Mucosa of stomach (tissue), 1 donor: ENCODE results near the gene CLPSL2.

Source experiments
- H3K27me3 ChIP-seq: one replicate; pipeline ENCODE4 v1.7.0; 2013; ENCODE audit warnings: mild to moderate bottlenecking, low read length; ENCODE audit not compliant: control insufficient read depth, insufficient read depth
- H3K36me3 ChIP-seq: one replicate; pipeline ENCODE4 v1.7.0; 2013; ENCODE audit warnings: low read length; ENCODE audit not compliant: control insufficient read depth, insufficient read depth
- H3K4me1 ChIP-seq: one replicate; pipeline ENCODE4 v1.7.0; 2013; ENCODE audit warnings: mild to moderate bottlenecking, low read length; ENCODE audit not compliant: control insufficient read depth, insufficient read depth
- H3K4me3 ChIP-seq: one replicate; pipeline ENCODE4 v1.7.0; 2013; ENCODE audit warnings: low read length
- H3K9ac ChIP-seq: one replicate; pipeline ENCODE4 v1.7.0; 2013; ENCODE audit warnings: mild to moderate bottlenecking, low read length, moderate library complexity
- H3K9me3 ChIP-seq: one replicate; pipeline ENCODE4 v1.7.0; 2013; ENCODE audit warnings: mild to moderate bottlenecking, low read length, moderate library complexity; ENCODE audit not compliant: control insufficient read depth
- donor health status: Pancreatic carcinoma.

CLPSL2 gene

DNA sequence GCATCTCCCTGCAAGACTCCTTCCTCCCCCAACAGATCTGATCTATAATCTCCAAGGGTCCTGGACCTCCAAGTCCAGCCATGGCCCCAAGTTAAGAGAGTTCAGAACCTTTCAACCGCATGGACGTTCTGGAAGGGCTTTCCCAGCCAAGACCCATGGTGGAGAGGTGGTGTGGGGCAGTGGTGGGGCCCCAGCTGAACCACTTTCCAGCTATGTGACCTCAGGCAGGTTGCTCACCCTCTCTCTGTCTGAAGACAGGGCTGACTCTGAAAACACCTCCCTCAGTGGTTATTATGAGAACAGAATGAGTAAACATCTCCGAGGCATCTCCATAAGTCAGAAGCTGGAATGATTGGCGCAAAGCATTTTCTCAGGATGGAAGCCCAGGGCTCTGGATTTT is 19.8 kb downstream of the CLPSL2 start:
- H3K4me1 ChIP-seq = no peaks in the 10 kb centered on the region

GRCh38 chr6:35797837-35798526 is 21.6 kb downstream of the CLPSL2 start:
- Histone ChIP-seq H3K9me3 (no peaks in the 10 kb centered on the region), H3K4me1 (no peaks in the 10 kb centered on the region), H3K27me3 (no peaks in the 10 kb centered on the region), H3K4me3 (no peak overlapping the region), H3K36me3 (no peaks in the 10 kb centered on the region), H3K9ac (no peak overlapping the region)

More for the DNA sequence above, 19.8 kb downstream of the CLPSL2 start:
- Histone ChIP-seq H3K9me3 (no peaks in the 10 kb centered on the region), H3K36me3 (no peaks in the 10 kb centered on the region), H3K4me3 (no peak overlapping the region), H3K9ac (no peak overlapping the region), H3K27me3 (no peaks in the 10 kb centered on the region)

DNA sequence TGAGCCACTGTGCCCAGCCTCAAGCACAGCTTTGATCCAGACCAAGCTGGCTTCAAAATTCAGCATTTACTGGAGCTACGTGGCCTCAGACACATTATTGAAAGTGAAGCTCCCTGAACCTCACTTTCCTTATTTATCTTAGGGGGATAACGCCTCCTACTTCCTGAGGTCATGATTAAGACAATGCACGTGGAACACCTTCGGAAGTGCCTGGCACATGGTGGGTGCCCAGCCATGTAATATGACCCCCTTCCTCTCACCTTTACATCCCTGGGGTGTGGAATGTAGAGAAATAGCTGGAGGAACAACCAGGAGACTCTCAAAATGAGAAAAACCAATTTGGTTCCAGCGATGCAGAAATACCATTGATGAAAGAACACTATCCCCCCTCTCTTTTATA is 22.3 kb downstream of the CLPSL2 start:
- Histone ChIP-seq H3K9me3 (no peaks in the 10 kb centered on the region), H3K9ac (no peak overlapping the region), H3K27me3 (no peaks in the 10 kb centered on the region), H3K4me3 (no peak overlapping the region), H3K4me1 (no peaks in the 10 kb centered on the region), H3K36me3 (no peaks in the 10 kb centered on the region)

GRCh38 chr6:35801148-35801547 is 24.8 kb downstream of the CLPSL2 start:
- H3K36me3 ChIP-seq = no peaks in the 10 kb centered on the region
- no peaks in the 10 kb centered on the region for H3K4me1 ChIP-seq
- no peaks in the 10 kb centered on the region for H3K9me3 ChIP-seq
- H3K27me3 ChIP-seq = no peaks in the 10 kb centered on the region
- H3K4me3 ChIP-seq = no peak overlapping the region
- H3K9ac ChIP-seq = no peak overlapping the region

- Histone ChIP-seq H3K9me3 (no peaks in the 10 kb centered on the region), H3K36me3 (no peaks in the 10 kb centered on the region), H3K9ac (no peak within 1 kb of the TSS), H3K27me3 (no peaks in the 10 kb centered on the region), H3K4me1 (no peaks in the 10 kb centered on the region), H3K4me3 (no peak within 1 kb of the TSS)
Measured at GRCh38 chr6:35804996-35805736, 28.8 kb downstream of the CLPSL2 start, which contains the start of gene LHFPL5. LHFPL5 (plus strand) TSS chr6:35805352; CDS start chr6:35805671, 319 bp downstream.

DNA sequence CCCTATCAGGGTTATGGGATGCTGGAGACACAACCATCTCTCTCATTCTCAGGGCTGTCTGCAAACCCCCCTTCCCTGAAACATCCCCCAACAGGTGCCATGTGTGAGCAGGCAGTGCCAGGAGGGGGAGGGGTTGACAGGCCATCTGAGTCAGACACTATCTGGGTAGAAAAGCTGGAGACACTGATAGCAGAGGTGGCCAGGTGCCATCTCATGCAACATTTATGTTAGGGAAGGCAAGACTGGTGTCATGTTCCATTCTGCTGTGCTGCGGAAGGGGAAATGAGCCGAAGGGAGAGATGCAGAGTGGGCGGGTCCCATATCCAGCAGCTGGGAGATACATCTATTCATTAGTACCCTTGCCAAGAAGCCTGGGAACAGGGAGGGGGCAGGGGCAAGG is 32.3 kb downstream of the CLPSL2 start:
- Histone ChIP-seq H3K4me3 (no peak overlapping the region), H3K27me3 (no peaks in the 10 kb centered on the region), H3K9me3 (no peaks in the 10 kb centered on the region), H3K4me1 (no peaks in the 10 kb centered on the region), H3K9ac (no peak overlapping the region), H3K36me3 (no peaks in the 10 kb centered on the region)

GRCh38 chr6:35809809-35810208 is 33.4 kb downstream of the CLPSL2 start:
- Histone ChIP-seq H3K9ac (no peak overlapping the region), H3K27me3 (peaks cover 7% of the 10 kb centered on the region)

DNA sequence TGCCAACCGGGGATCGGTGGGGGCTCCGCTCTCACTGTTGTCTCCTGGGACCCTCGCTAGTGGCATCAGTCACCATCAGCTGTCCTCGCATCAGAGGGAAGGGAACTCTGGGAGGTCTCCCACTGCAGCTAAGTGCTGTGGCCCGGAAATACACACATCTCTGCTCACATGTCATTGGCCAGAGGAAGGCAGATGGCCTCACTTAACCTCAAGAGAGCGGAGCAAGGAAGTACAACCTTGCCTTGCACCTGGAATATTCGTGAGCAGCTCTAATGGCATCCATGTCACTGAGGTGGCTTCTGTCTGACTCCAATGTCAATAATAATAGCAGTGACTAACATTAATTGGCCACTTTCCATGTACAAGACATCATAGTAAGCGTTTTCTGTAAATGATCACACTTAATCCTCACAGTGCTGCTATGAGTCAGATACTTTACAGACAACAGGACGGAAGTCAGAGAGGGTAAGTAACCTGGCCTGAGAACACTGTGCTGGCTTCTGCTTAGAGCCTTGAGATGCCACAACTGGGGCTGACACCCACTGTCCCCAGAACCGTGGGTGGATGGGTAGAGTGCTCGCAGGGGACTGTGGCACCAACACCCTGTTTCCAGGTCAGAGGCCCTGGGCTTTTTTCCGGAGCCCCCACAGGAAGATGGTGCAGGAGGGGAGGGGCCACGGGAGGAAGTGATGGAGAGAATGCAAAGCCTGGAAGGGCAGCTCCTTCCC is 34.7 kb downstream of the CLPSL2 start:
- Histone ChIP-seq H3K9ac (no peak overlapping the region), H3K4me3 (no peak overlapping the region), H3K9me3 (no peaks in the 10 kb centered on the region), H3K36me3 (no peaks in the 10 kb centered on the region), H3K27me3 (peaks cover 7% of the 10 kb centered on the region), H3K4me1 (no peaks in the 10 kb centered on the region)

More at GRCh38 chr6:35809809-35810208, 33.4 kb downstream of the CLPSL2 start:
- Histone ChIP-seq H3K4me3 (no peak overlapping the region), H3K4me1 (no peaks in the 10 kb centered on the region), H3K9me3 (no peaks in the 10 kb centered on the region), H3K36me3 (no peaks in the 10 kb centered on the region)

- Histone ChIP-seq H3K27me3 (peaks cover 7% of the 10 kb centered on the region), H3K9me3 (no peaks in the 10 kb centered on the region), H3K36me3 (no peaks in the 10 kb centered on the region), H3K9ac (no peak overlapping the region), H3K4me1 (no peaks in the 10 kb centered on the region), H3K4me3 (no peak overlapping the region)
Measured at GRCh38 chr6:35811699-35811995, 35.2 kb downstream of the CLPSL2 start.

DNA sequence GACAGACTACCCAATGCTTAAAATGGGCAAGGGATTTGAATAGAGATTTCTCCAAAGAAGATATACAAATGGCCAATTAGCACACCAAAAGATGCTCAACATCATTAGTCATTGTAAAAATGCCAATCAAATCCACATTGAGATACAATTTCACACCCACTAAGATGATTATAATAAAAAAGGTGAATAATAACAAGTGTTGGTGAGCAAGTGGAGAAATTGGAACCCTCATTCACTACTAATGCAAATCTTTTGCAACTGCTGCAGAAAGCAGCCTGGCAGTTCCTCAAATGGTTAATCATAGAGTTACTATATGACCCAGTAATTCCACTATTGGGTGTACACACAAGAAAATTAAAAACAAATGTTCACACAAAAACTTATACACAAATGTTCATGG is 41.1 kb downstream of the CLPSL2 start:
- Histone ChIP-seq H3K9ac (no peak overlapping the region), H3K9me3 (no peaks in the 10 kb centered on the region), H3K4me3 (no peak overlapping the region), H3K36me3 (no peaks in the 10 kb centered on the region), H3K4me1 (no peaks in the 10 kb centered on the region), H3K27me3 (peaks cover 7% of the 10 kb centered on the region)

DNA sequence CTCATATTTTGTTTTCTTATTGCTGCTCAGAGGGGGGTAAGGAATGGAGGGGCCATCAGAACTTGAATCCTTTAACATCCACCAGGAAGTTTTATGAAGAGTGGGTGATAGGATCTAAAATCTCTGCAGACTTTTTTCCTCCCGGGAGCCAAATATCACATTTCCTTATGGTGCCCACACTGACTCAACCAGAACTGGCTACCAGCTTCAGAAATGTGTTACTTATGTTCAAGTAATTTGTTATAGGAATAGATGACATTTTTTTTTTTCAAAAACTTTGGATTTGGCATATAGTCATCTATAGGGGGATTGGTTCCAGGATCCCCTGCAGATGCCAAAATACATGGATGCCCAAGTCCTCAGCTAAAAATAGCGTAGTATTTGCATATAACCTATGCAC is 47.2 kb downstream of the CLPSL2 start:
- H3K9me3 ChIP-seq = no peaks in the 10 kb centered on the region
- no peaks in the 10 kb centered on the region for H3K27me3 ChIP-seq
- no peak overlapping the region for H3K9ac ChIP-seq
- no peak overlapping the region for H3K4me3 ChIP-seq
- no peaks in the 10 kb centered on the region for H3K36me3 ChIP-seq
- H3K4me1 ChIP-seq = no peaks in the 10 kb centered on the region

GRCh38 chr6:35824552-35825192 is 48.3 kb downstream of the CLPSL2 start:
- Histone ChIP-seq H3K4me3 (no peak overlapping the region), H3K9ac (no peak overlapping the region), H3K36me3 (no peaks in the 10 kb centered on the region), H3K27me3 (no peaks in the 10 kb centered on the region), H3K4me1 (no peaks in the 10 kb centered on the region), H3K9me3 (no peaks in the 10 kb centered on the region)
